ENCODE measurements around the gene EIF4EBP2.

The EIF4EBP2 gene

DNA sequence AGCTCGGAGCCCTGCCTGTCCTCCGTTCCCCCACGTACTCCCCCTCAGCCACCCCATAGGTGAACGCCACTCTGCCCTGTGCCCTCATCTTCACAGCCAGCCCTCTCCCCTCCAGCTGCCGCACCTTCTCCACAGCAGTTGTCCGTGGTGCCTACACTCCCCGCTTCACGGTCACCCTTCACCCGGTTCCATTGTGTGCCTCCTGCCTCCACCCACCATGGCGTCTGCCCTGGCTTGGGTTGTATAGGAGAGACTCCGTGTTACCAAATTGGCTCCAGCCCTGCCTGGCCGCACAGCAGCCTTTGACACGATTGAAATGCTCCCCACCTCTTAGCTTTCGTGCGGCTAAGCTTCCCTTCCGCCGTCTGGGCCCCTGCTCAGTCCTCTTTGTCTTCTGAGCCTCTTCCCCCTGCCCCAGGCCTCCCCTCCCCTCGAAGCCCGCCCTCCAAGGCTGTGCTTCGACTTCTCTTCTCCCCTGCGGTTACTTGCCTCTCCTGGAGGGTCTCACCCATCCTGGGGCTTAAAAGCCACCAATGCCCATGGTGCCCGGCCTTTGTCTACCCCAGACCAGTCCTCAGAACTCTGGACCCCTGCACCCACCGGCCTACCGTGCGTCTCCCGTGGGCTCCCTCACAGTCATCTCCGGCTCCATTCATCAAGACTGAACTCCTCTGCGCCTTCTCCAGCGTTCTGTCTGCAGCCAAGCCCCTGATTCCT lies 56.0 kb downstream of the EIF4EBP2 start:
- no peak for DNase-seq (ENCODE audit: low read depth in 2 of 2, low spot score in 1 of 2)

DNA sequence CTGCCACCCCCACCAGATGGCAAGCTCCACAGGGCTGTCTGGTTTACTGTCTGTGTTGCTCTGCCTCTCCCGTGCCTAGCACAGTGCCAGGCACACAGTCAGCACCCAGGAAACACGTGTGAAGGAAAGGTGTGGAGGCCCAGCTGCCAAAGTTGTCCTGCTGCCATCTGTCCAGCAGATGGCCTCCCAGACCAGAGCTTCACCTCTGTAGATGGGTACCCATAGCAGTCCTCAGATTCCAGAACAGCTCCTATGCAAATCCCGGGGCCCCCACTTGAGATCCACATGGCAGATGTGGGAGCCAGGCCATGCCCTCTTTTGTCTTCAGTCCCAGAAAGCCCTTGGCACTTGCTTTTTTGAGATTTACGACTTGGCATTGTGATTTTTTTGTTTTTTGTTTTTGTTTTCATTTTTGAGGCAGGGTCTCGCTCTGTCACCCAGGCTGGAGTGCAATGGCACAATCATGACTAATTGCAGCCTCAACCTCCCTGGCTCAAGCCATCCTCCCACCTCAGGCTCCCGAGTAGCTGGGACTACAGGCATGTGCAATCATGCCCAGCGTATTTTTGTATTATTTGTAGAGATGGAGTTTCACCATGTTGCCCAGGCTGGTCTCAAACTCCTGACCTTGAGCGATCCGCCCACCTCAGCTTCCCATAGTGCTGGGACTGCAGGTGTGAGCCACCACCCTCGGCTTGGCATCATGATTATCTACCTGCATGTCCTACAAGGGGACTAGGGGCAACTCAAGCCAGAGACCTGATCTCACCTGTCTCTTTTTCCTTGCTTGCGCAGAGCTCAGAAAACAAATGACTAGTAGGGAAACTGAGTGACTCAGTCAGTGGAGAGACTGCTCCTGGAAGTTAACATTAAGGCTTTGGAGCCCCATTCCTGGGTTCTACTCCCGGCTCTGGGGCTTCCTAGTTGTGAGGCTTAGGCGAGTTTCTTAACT lies 57.7 kb downstream of the EIF4EBP2 start:
- DNase-seq (ENCODE audit: low read depth in 2 of 2, low spot score in 1 of 2), result peak; percentile 12 to 24

DNA sequence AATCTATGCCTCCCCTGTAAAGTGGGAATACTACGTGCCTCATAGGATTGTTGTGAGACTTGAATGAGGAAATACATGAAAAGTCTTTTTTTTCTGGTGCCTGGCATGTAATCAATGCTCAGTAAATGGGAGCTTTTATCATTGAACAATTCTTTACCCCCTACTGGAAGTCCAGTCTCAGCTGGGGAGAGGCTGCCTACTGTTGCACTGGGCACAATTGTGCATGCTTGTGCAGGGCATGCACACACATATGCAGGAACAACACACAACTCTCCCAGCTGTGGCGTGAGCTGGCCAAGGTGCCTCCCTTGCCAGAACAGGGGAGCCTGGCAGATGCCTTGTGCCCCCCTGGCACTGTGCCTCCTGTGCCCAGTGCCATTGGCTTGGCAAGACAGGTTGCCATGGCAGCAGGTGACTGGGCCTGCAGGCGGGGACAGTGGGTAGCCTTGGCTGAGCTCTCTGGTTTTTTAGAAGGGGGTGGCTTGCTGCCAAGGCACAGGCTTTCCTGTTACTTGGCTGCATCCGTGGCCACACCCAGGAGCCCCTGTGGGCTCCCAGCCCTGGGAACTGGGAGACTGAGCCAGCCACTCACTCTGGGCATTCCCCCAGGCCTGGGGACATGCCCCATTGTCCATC lies 58.5 kb downstream of the EIF4EBP2 start:
- no peak for DNase-seq (ENCODE audit: low read depth in 2 of 2, low spot score in 1 of 2)

DNA sequence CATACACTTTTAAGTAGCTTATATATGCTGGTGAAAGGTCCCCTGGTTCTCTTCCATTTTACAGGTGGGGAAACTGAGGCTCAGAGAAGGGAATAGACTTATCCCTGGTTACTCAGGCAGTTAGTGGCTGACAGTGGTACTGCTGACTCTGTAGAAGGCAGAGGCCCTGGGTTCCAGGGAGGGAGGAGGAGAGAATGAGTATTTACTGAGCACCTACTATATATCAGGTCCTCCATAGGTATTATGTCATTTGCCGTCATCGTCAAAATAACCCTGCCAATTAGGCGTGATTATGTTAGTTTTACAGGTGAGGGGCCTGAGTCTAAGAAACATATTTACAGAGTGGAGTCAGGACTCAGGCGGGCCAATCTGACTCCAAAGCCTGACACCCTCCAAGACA lies 61.3 kb downstream of the EIF4EBP2 start:
- DNase-seq (ENCODE audit: low read depth in 2 of 2, low spot score in 1 of 2), result no peak

DNA sequence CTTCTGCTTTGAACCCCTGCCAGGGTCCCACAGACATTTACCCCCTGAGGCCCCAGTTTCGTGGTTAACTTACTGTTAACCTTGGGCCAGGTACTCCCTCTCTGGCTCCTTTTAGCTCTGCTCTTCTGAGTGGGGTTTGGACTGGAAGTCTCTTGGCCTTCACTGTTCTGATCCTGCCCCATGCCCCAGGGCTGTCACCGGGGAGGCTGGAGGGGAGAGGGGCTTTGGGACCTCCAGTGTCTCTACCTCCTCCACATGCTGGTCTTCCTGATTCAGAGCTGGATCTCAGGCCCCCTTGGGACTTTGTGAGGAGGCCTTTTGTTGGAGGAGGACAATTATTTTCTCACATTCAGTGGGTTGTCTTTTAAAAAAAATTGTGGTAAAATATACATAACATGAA lies 61.9 kb downstream of the EIF4EBP2 start:
- DNase-seq (ENCODE audit: low read depth in 2 of 2, low spot score in 1 of 2), result no peak

DNA sequence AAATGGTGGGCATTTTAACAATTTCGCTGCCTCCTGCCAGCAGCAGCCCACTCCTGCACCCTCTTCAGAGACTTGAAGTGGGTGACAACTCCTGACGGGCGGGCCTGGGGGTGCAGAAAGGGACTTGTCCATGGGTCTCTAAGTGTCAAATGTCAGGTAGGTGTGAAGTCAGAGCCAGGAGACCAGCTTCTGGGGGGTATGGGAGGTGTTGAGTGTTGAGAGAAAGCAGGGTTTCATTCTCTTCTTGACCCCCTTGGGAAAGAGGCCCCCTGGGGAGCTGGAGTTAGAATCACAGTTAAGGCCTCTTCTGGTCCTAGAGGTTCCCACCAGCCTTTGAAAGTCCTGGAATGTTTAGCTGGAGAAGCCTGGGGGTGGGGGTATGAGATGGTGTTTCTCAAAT lies 63.0 kb downstream of the EIF4EBP2 start:
- DNase-seq (ENCODE audit: low read depth in 2 of 2, low spot score in 1 of 2), result no peak

DNA sequence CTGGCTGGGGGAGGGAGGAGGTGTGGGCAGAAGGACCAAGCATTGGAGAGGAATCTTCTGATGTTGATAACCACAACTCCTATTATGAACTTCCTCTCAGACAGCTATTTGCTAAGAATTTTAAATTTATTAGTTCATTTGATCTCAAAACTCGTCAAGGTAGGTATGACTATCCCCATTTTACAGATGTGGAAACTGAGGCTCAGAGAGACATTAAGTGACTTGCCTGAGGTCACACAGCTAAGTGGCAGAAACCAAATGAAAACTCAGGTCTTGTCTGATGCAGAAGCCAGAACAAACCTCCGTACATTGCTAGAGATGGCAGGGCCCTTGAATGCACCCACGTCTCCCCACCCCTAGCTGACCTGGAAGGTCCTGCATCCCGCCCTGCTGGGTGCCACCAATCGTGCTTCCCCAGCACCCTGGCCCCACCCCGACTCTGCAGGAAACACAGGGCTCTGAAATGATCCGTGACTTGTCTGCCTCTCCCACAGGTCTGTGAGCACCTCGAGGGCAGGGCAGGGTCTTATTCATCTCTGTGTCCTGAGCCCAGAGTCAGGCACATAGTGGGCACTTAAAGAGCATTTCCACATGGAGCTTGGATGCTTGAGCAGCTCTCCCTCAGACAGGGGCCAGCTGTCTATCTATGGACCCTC lies 69.0 kb downstream of the EIF4EBP2 start:
- no peak for DNase-seq (ENCODE audit: low read depth in 2 of 2, low spot score in 1 of 2)

DNA sequence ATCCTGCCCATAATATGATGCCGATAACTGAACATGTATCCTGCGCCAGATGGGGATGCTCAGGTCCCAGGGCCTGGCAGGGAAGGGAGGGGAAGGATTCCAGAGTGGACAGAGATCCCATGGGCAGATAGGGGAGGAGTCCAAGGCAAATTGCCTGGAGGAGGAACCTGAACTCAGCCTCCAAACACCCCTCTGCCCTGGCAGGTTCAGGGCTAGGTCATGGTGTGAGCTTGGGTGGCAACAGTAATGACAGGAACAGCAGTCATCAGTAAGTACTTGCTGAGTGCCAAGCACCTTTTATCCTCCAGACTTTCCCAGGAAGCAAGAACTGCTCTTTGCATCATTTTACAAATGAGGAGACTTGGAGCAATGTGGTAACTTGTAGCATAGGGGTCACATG lies 70.8 kb downstream of the EIF4EBP2 start:
- no peak for DNase-seq (ENCODE audit: low read depth in 2 of 2, low spot score in 1 of 2)

DNA sequence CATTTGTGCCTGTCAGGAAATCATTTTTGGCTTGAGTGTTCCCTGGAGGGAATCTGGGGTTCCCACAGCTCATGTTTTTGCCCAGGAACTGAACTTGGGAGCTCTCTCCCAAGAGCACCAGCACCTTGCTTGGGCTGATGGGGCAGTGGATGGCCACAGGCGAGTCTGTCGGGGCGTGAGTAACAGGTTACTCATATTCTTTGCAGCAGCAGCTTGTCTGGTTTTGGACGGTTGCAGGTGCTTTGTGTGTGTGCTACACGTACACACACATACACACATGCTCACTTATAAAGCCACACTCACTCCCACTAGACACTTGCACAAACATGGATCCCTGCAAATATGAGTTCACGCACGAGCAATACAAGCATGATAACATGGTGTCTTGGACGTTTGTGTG lies 71.7 kb downstream of the EIF4EBP2 start:
- DNase-seq (ENCODE audit: low read depth in 2 of 2, low spot score in 1 of 2), result no peak

DNA sequence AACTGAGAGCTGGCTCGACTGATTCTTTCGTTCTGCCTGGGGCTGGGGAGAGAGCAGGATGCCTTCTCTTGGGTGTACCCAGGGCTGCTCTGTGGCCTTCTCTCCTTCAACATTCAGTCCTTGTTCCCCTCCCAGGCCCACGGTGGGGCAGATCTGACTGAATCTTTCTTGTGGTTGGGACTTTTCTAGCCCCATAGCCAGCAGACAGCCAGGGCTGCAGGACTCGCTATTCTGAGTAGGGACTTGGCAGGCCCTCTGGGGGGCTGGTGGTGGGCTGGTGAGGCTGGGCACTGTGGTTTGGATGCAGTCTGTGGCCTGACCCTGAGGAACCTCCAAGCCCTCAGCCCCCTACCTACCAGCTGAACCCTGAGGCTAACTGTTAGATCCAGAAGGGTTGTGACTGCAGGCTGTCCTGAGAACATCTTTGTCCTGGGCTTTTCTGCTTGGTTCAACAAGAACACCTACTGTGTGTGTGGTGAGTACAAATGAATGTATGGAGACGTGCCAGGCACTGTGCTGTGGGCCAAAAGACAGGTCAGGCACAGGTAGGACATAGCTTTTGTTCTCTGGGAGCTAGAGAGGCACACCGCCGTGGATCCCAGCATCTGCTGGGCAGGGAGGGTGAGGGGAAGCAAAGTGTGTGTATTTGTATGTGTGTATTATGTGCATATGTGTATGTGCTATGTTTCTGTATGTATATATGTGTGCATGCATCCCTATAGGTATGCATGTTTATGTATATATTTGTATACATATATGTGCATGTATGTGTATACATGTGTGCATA lies 72.5 kb downstream of the EIF4EBP2 start:
- no peak for DNase-seq (ENCODE audit: low read depth in 2 of 2, low spot score in 1 of 2)

DNA sequence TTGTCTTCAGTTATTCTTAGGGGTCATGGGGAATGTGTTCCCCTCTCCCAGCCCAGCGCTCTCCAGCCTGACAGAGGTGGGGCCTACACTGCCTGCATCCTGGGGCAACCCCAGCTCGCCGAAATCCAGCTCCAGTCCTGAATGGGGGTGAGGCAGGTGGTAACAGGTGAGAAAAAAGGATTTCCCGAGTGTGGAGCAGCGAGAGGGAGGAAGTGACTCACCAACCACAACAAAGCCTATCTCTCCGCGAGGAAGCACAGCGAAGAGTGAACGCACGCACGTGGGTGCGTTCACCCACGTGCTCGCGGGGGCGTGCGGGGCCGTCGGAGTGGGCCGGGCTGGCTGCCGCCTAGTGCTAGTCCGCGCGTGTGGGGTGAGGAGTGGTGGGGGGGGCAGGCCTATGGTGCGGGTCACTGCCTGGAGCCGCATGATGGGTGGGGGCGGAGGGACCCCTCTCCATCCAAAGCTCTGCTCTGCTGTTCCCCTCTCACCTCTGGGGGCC lies 73.8 kb downstream of the EIF4EBP2 start:
- peak; percentile 56 to 79 for DNase-seq (ENCODE audit: low read depth in 2 of 2, low spot score in 1 of 2)
